Thoracic aorta (tissue), 2 donors: ENCODE data around the gene DHX35. TPM values are rescaled to one million over a fixed set of nuclear protein-coding genes. Genes with fewer than 3 reads are reported as not detected.
"Not testable (repeated sequence)": the region's sequence is repeated elsewhere in the genome, so short reads cannot be mapped to it uniquely, and the experiment has no call there.

ENCODE experiments used
- ATAC-seq: fragments of 150-250 bp; one replicate; pipeline ENCODE4 v1.8.0; 2017; ENCODE audit warnings: low read depth; ENCODE audit not compliant: insufficient number of reproducible peaks, low FRiP score
- DNase-seq: peaks from one replicate; pipeline ENCODE4 v3.0.0-alpha.2; 2020; ENCODE audit warnings: low spot score
- H3K27ac ChIP-seq, 2 donors: fragments of 200-600 bp; sonication (generic); 1 replicate in 1 of 2; 2 replicates in 1 of 2; pipeline ENCODE4 v1.5.1; 2016; ENCODE audit warnings: mild to moderate bottlenecking in 2 of 2, moderate library complexity in 2 of 2
- H3K27me3 ChIP-seq: fragments of 200-600 bp; sonication (generic); replicated peaks from 2 replicates; pipeline ENCODE4 v1.6.0; 2016; ENCODE audit warnings: mild to moderate bottlenecking; ENCODE audit not compliant: insufficient read depth
- H3K36me3 ChIP-seq: fragments of 200-600 bp; sonication (generic); one replicate; pipeline ENCODE4 v1.5.1; 2016
- H3K4me1 ChIP-seq, 2 donors: fragments of 200-600 bp; sonication (generic); 1 replicate in 1 of 2; 2 replicates in 1 of 2; pipeline versions ENCODE4 v1.5.1 to v1.6.0; 2016; ENCODE audit warnings: low read depth in 2 of 2, mild to moderate bottlenecking in 1 of 2; ENCODE audit not compliant: control insufficient read depth in 1 of 2
- H3K4me3 ChIP-seq: fragments of 200-600 bp; sonication (generic); 2 replicates; pipeline ENCODE4 v1.5.1; 2016; ENCODE audit warnings: mild to moderate bottlenecking
- H3K9me3 ChIP-seq: fragments of 200-600 bp; sonication (generic); 2 replicates; pipeline ENCODE4 v1.5.1; 2016
- CTCF ChIP-seq: fragments of 200-600 bp; sonication (generic); IDR thresholded peaks from one replicate; pipeline ENCODE4 v1.5.1; 2019; ENCODE audit warnings: antibody characterized with exemption
- total RNA-seq, 2 donors: library from RNA; depleted of rRNA; stranded (reverse); fragments of >200 nt; gene quantifications; one replicate each; pipeline versions ENCODE4 v1.1.0 to v1.2.3, GENCODE V29; 2016

DHX35 gene
- total RNA-seq, 2 donors from 2014 or later, result 17.9 to 23.8 TPM

- Histone ChIP-seq H3K27me3 (no peaks in the 10 kb centered on the region), H3K4me3 (no peak overlapping the region), H3K27ac (no peak overlapping the region), H3K36me3 (peaks cover 19% of the 10 kb centered on the region), H3K9me3 (no peaks in the 10 kb centered on the region), H3K4me1 (peaks cover 5 to 17% of the 10 kb centered on the region in 2 donors)
- ATAC-seq (no peak), DNase-seq (no peak)
- TF ChIP-seq CTCF, result no peak
These were observed 28.6 kb downstream of the DHX35 start for GRCh38 chr20:38990728-38991127.

- ATAC-seq (no peak), DNase-seq (no peak)
- Histone ChIP-seq H3K36me3 (peaks cover 24% of the 10 kb centered on the region), H3K4me3 (no peak overlapping the region), H3K9me3 (no peaks in the 10 kb centered on the region), H3K27me3 (no peaks in the 10 kb centered on the region), H3K27ac (no peak overlapping the region), H3K4me1 (peaks cover 0 to 6% of the 10 kb centered on the region in 2 donors)
- TF ChIP-seq CTCF, result no peak
These were observed 29.9 kb downstream of the DHX35 start for GRCh38 chr20:38991814-38992704.

GRCh38 chr20:38995536-38996044 lies 33.4 kb downstream of the DHX35 start:
- no peak overlapping the region for H3K27ac ChIP-seq
- no peaks in the 10 kb centered on the region for H3K9me3 ChIP-seq
- peaks cover 29% of the 10 kb centered on the region for H3K36me3 ChIP-seq
- no peaks in the 10 kb centered on the region for H3K4me1 ChIP-seq
- no peak overlapping the region for H3K4me3 ChIP-seq
- no peak for DNase-seq
- no peak for ATAC-seq
- TF ChIP-seq CTCF, result no peak
- no peaks in the 10 kb centered on the region for H3K27me3 ChIP-seq

- not testable (repeated sequence) for DNase-seq, H3K4me3 ChIP-seq, H3K9me3 ChIP-seq, H3K27me3 ChIP-seq, H3K27ac ChIP-seq, H3K4me1 ChIP-seq, ATAC-seq
- H3K36me3 ChIP-seq, result peaks cover 25% of the 10 kb centered on the region
These were observed 34.7 kb downstream of the DHX35 start for GRCh38 chr20:38996866-38997265.

- no peak for DNase-seq
- peaks cover 22% of the 10 kb centered on the region for H3K36me3 ChIP-seq
- no peaks in the 10 kb centered on the region for H3K9me3 ChIP-seq
- H3K27me3 ChIP-seq, result no peaks in the 10 kb centered on the region
- TF ChIP-seq CTCF, result no peak
- no peak overlapping the region for H3K27ac ChIP-seq
- no peak for ATAC-seq
- no peak overlapping the region for H3K4me3 ChIP-seq
- no peaks in the 10 kb centered on the region for H3K4me1 ChIP-seq
These were observed 35.5 kb downstream of the DHX35 start for GRCh38 chr20:38997622-38998021.
